ENCODE data around the gene OLFML1.
A peak's percentile ranks its signal among the peaks of the same experiment; 100 is the strongest.

Gene OLFML1

DNA sequence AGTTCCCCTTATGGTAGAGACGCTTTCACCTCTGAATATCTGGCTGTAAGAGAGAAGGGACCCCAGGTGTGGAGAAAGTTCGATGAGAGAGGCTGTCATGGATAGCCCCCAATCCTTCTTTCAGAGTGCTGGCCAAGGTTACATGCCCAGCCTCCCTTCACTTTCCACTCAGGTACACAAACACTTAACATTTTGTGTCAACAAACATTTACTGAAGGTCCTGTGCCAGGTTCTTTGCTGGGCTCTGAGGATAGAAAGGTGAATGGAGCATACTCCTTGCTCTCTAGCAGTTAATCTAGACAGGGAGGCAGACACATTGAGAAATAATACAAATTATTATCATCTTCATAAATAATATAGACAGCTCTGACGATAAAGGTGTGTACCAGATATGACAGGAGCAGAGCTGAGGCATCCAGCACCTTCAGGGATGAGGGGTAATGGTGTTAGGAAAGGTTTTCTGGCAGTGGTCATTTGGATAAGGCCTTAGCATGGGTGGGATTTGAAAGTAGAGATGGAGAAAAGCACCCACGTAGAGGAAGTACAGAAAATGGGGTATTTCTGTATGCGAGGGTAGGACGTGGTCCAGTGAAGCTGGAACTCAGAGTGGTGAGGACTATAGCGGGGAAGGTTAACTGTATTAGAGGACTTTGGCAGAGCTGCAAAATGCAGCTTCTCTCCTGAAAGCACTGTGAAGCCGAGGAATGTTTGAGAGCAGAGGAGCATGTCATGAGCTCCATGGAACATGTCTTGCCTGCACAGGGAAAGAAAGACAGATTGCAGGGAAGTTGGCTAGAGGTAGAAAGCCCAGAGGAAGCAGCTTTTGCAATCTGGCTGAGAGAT lies 48.1 kb downstream of the OLFML1 start:
- Histone ChIP-seq H3K4me2 (ENCODE audit: low read length) (peak overlapping the region; percentile 91), H3K4me1 (ENCODE audit: low read length) (peaks cover 75% of the 10 kb centered on the region)

DNA sequence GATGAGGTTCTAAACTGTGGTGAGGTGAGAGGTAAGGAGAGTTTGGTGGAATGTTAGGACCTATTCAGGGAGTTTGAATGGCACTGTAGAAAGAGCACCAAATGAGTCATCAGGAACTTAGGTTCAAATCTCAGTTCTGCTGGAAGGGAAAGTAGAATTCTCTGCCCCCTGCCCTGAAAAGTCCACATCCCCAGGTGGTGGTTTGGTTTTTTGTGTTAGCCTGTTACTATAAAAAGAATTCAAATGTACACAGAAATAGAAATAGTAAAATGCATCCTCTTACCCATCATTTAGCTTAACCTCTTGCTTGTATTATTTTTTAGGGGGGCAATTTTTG lies 48.7 kb downstream of the OLFML1 start:
- H2AFZ ChIP-seq (ENCODE audit: low read depth, low read length), result no peak overlapping the region
- H4K20me1 ChIP-seq (ENCODE audit: insufficient read depth, low read length), result peaks cover 84% of the 10 kb centered on the region
- H3K9me3 ChIP-seq (ENCODE audit: insufficient read depth, low read length), result no peaks in the 10 kb centered on the region
- peak overlapping the region; percentile 62 for H3K4me3 ChIP-seq (ENCODE audit: low read length)
- peaks cover 52% of the 10 kb centered on the region for H3K36me3 ChIP-seq (replicated peaks; ENCODE audit: low read depth, low read length)
- TF ChIP-seq, protein P1, sequence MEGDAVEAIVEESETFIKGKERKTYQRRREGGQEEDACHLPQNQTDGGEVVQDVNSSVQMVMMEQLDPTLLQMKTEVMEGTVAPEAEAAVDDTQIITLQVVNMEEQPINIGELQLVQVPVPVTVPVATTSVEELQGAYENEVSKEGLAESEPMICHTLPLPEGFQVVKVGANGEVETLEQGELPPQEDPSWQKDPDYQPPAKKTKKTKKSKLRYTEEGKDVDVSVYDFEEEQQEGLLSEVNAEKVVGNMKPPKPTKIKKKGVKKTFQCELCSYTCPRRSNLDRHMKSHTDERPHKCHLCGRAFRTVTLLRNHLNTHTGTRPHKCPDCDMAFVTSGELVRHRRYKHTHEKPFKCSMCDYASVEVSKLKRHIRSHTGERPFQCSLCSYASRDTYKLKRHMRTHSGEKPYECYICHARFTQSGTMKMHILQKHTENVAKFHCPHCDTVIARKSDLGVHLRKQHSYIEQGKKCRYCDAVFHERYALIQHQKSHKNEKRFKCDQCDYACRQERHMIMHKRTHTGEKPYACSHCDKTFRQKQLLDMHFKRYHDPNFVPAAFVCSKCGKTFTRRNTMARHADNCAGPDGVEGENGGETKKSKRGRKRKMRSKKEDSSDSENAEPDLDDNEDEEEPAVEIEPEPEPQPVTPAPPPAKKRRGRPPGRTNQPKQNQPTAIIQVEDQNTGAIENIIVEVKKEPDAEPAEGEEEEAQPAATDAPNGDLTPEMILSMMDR (IDR thresholded peaks at IDR 0.05; ENCODE audit: low read depth, low read length), result no peak
- no peak for TF ChIP-seq EZH2phosphoT487 (IDR thresholded peaks at IDR 0.05; ENCODE audit: low read depth)
- H3K9ac ChIP-seq (ENCODE audit: low read length), result peak overlapping the region; percentile 54; the same call in 1 of the 2 replicates
- H3K27ac ChIP-seq (ENCODE audit: low read length), result peak overlapping the region; percentile 86
- H3K4me1 ChIP-seq (ENCODE audit: low read length), result peaks cover 69% of the 10 kb centered on the region
- no peaks in the 10 kb centered on the region for H3K27me3 ChIP-seq (ENCODE audit: low read depth, low read length)
- H3K79me2 ChIP-seq (ENCODE audit: low read length), result peaks cover 98% of the 10 kb centered on the region
- H3K4me2 ChIP-seq (ENCODE audit: low read length), result peak overlapping the region; percentile 91

More for the DNA sequence above, 48.1 kb downstream of the OLFML1 start:
- peaks cover 47% of the 10 kb centered on the region for H3K36me3 ChIP-seq (replicated peaks; ENCODE audit: low read depth, low read length)
- peak overlapping the region; percentile 86 for H3K27ac ChIP-seq (ENCODE audit: low read length)
- H3K9me3 ChIP-seq (ENCODE audit: insufficient read depth, low read length), result no peaks in the 10 kb centered on the region
- H2AFZ ChIP-seq (ENCODE audit: low read depth, low read length), result no peak overlapping the region
- peak overlapping the region; percentile 54; the same call in 1 of the 2 replicates for H3K9ac ChIP-seq (ENCODE audit: low read length)
- TF ChIP-seq, protein P1 (IDR thresholded peaks at IDR 0.05; ENCODE audit: low read depth, low read length), result no peak
- no peak for TF ChIP-seq EZH2phosphoT487 (IDR thresholded peaks at IDR 0.05; ENCODE audit: low read depth)
- peak overlapping the region; percentile 62 for H3K4me3 ChIP-seq (ENCODE audit: low read length)
- peaks cover 84% of the 10 kb centered on the region for H4K20me1 ChIP-seq (ENCODE audit: insufficient read depth, low read length)
- no peaks in the 10 kb centered on the region for H3K27me3 ChIP-seq (ENCODE audit: low read depth, low read length)
- peaks cover 98% of the 10 kb centered on the region for H3K79me2 ChIP-seq (ENCODE audit: low read length)

DNA sequence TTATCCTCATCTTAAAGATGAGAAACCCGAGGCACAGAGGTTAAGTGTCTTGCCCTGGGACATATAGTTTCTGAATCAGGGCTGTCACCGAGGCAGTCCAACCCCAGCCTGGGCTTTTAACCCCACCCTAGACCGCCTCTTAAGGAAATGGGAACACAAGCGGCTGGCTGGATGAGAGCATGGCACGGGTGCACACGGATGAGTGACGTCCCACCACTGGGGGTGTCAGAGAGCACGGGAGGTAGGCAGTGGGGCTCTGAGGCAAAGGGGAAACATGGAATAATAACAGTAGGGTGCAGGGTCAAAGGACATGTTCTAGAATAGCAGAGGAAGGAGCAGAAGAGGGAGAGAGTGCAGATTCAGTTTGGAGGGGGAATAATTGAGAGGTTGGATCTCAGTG lies 50.8 kb downstream of the OLFML1 start:
- H3K4me1 ChIP-seq (ENCODE audit: low read length), result peaks cover 52% of the 10 kb centered on the region
- H3K79me2 ChIP-seq (ENCODE audit: low read length), result peaks cover 99% of the 10 kb centered on the region
- H3K36me3 ChIP-seq (replicated peaks; ENCODE audit: low read depth, low read length), result peaks cover 44% of the 10 kb centered on the region
- H2AFZ ChIP-seq (ENCODE audit: low read depth, low read length), result no peak overlapping the region
- no peak for TF ChIP-seq EZH2phosphoT487 (IDR thresholded peaks at IDR 0.05; ENCODE audit: low read depth)
- TF ChIP-seq, protein P1 (IDR thresholded peaks at IDR 0.05; ENCODE audit: low read depth, low read length), result peak; percentile 49
- no peak overlapping the region for H3K4me3 ChIP-seq (ENCODE audit: low read length)
- H3K27me3 ChIP-seq (ENCODE audit: low read depth, low read length), result no peaks in the 10 kb centered on the region
- H3K9me3 ChIP-seq (ENCODE audit: insufficient read depth, low read length), result no peaks in the 10 kb centered on the region
- no peak overlapping the region for H3K9ac ChIP-seq (ENCODE audit: low read length)
- no peak overlapping the region for H3K27ac ChIP-seq (ENCODE audit: low read length)
- 0 out of 2 replicates have a peak overlapping the region, but pooled peaks have one; percentile 91 for H3K4me2 ChIP-seq (ENCODE audit: low read length)
- peaks cover 85% of the 10 kb centered on the region for H4K20me1 ChIP-seq (ENCODE audit: insufficient read depth, low read length)

DNA sequence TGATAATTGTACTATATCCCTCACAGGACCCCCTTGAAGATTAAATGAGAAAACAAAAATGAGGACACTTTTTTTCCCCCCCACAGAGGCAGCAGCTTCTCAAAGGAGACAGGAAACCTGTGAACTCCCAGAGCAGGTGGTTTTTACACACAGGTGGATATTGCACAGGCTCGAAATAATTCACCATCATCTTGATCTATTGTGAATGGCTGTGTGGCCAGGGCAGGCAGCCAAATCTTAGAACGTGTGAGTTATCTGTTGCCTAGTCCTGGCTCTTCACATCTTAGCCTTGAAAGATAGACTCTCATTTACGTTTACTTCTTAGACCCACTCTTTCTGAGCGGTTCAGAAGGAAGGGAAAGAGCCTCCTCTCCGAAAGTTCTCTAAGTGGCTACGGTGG lies 52.0 kb downstream of the OLFML1 start:
- TF ChIP-seq EZH2phosphoT487 (IDR thresholded peaks at IDR 0.05; ENCODE audit: low read depth), result no peak
- TF ChIP-seq, protein P1 (IDR thresholded peaks at IDR 0.05; ENCODE audit: low read depth, low read length), result no peak
- peaks cover 97% of the 10 kb centered on the region for H3K79me2 ChIP-seq (ENCODE audit: low read length)
- no peak overlapping the region for H3K4me3 ChIP-seq (ENCODE audit: low read length)
- no peaks in the 10 kb centered on the region for H3K27me3 ChIP-seq (ENCODE audit: low read depth, low read length)
- H2AFZ ChIP-seq (ENCODE audit: low read depth, low read length), result no peak overlapping the region
- H3K9me3 ChIP-seq (ENCODE audit: insufficient read depth, low read length), result no peaks in the 10 kb centered on the region
- peaks cover 91% of the 10 kb centered on the region for H4K20me1 ChIP-seq (ENCODE audit: insufficient read depth, low read length)
- H3K27ac ChIP-seq (ENCODE audit: low read length), result no peak overlapping the region
- H3K36me3 ChIP-seq (replicated peaks; ENCODE audit: low read depth, low read length), result peaks cover 40% of the 10 kb centered on the region
- no peak overlapping the region for H3K9ac ChIP-seq (ENCODE audit: low read length)
- peaks cover 40% of the 10 kb centered on the region for H3K4me1 ChIP-seq (ENCODE audit: low read length)
- H3K4me2 ChIP-seq (ENCODE audit: low read length), result no peak overlapping the region

All from OCI-LY3 (cell line).